A549 (cell line): ENCODE measurements around the gene NIM1K. TPM values are rescaled to one million over a fixed set of nuclear protein-coding genes. Genes with fewer than 3 reads are reported as not detected.

Source experiments
- ATAC-seq, 2 experiments: fragments of 200-7000 bp in 1 of 2; fragments of >200 bp in 1 of 2; cut with Nextera tagmentation in 1 of 2; cut with Tn5 transposase in 1 of 2; 3 replicates each; pipeline versions ENCODE4 v1.8.0 to v1.9.1; 2018 to 2020; ENCODE audit warnings: mild to moderate bottlenecking in 1 of 2, moderate library complexity in 1 of 2
- CTCF ChIA-PET: fragments of 300-600 bp; sonication (Branson Sonifier 250); formaldehyde crosslinking; extraction: SDS; loops from one replicate; lab custom pipeline; 2021; ENCODE audit warnings: antibody characterized with exemption, inconsistent platforms; lab: Yijun Ruan, JAX
- POLR2A ChIA-PET: fragments of 350-600 bp; formaldehyde crosslinking; extraction: SDS; loops from one replicate; lab custom pipeline; 2021; ENCODE audit warnings: antibody characterized with exemption, inconsistent platforms; lab: Yijun Ruan, JAX
- DNase-seq, 2 experiments: peaks; one replicate each; pipeline versions ENCODE4 v3.0.0 to v3.0.0-alpha.2; 2011 to 2016; ENCODE audit warnings: low read depth in 1 of 2, low spot score in 1 of 2
- FAIRE-seq: peaks from 2 replicates; lab custom pipeline; 2011; peaks lifted over from hg19 to GRCh38; lab: Jason Lieb, UNC
- H3K27ac ChIP-seq, 2 experiments: fragments of >200 bp; sonication (Bioruptor Twin); formaldehyde crosslinking; 3 replicates each; pipeline ENCODE4 v1.5.1; 2016 to 2017
- H3K4me1 ChIP-seq: fragments of >200 bp; sonication (Bioruptor Twin); formaldehyde crosslinking; 3 replicates; pipeline ENCODE4 v1.6.1; 2016
- H3K4me2 ChIP-seq: fragments of >200 bp; sonication (Bioruptor Twin); formaldehyde crosslinking; 3 replicates; pipeline ENCODE4 v1.6.1; 2016
- H3K4me3 ChIP-seq: fragments of >200 bp; sonication (Bioruptor Twin); formaldehyde crosslinking; 3 replicates; pipeline ENCODE4 v1.5.1; 2016
- H3K9me3 ChIP-seq: fragments of >200 bp; sonication (Bioruptor Twin); formaldehyde crosslinking; 3 replicates; pipeline ENCODE4 v1.6.1; 2016
- ATOH8 ChIP-seq: fragments of 250-450 bp; sonication (Bioruptor Pico); IDR thresholded peaks from 2 replicates; pipeline ENCODE4 v1.5.0; 2020; ENCODE audit warnings: low read depth, mild to moderate bottlenecking, moderate library complexity
- BCL3 ChIP-seq: fragments of >200 bp; sonication (Bioruptor Twin); formaldehyde crosslinking; IDR thresholded peaks from 3 replicates; pipeline ENCODE4 v1.6.1; 2016
- BHLHE40 ChIP-seq: IDR thresholded peaks from 2 replicates; pipeline ENCODE4 v1.6.1; 2012; ENCODE audit warnings: low read depth, low read length, inconsistent platforms
- CBX8 ChIP-seq: fragments of 200-600 bp; sonication (generic); IDR thresholded peaks from 2 replicates; pipeline ENCODE4 v1.6.1; 2016
- CEBPB ChIP-seq, 2 experiments: fragments of >200 bp in 1 of 2; sonication (Bioruptor Twin) in 1 of 2; formaldehyde crosslinking in 1 of 2; IDR thresholded peaks; 2 replicates each; pipeline ENCODE4 v1.6.1; 2012 to 2016
- E2F6 ChIP-seq: IDR thresholded peaks from 2 replicates; pipeline ENCODE4 v1.6.1; 2012; ENCODE audit warnings: low read depth, borderline replicate concordance
- HMGXB4 ChIP-seq: fragments of 250-450 bp; sonication (Bioruptor Pico); IDR thresholded peaks from 2 replicates; pipeline ENCODE4 v1.5.0; 2021; ENCODE audit warnings: mild to moderate bottlenecking, moderate library complexity, borderline replicate concordance
- POLR2A ChIP-seq: IDR thresholded peaks from 2 replicates; pipeline ENCODE4 v1.6.1; 2012; ENCODE audit warnings: mild to moderate bottlenecking, low read length
- POLR2AphosphoS2 ChIP-seq: conservative IDR thresholded peaks from 2 replicates; pipeline ENCODE4 v1.6.1; 2012; ENCODE audit warnings: low read length, improper control_type of control experiment, inconsistent platforms
- RARB ChIP-seq: fragments of 250-450 bp; sonication (Bioruptor Pico); IDR thresholded peaks from 2 replicates; pipeline ENCODE4 v1.8.0; 2021; ENCODE audit warnings: mild to moderate bottlenecking, moderate library complexity
- TP53 ChIP-seq: fragments of 250-450 bp; sonication (Bioruptor Pico); IDR thresholded peaks from 2 replicates; pipeline ENCODE4 v1.5.0; 2021; ENCODE audit warnings: mild to moderate bottlenecking, moderate library complexity
- ZNF302 ChIP-seq: fragments of 250-450 bp; sonication (Bioruptor Pico); IDR thresholded peaks from 2 replicates; pipeline ENCODE4 v1.9.0; 2021; ENCODE audit warnings: inconsistent platforms, mild to moderate bottlenecking, moderate library complexity
- WGBS: methylation state at CpG from one replicate; pipeline ENCODE4 v1.1.6; 2017; ENCODE audit errors: missing lambda C conversion rate; 5-methylcytosine and 5-hydroxymethylcytosine counted together
- polyA plus RNA-seq, 4 experiments: library from polyadenylated mRNA; depleted of rRNA in 3 of 4; stranded (reverse); fragments of >200 nt; fragmentation: RNase III in 1 of 4; extraction: RNeasy Plus Mini Kit Qiagen cat#74134 plus additional on column Dnase treatment in 1 of 4; gene quantifications; 2 replicates in 3 of 4; 3 replicates in 1 of 4; pipeline ENCODE4 v1.2.3, GENCODE V29; 2011 to 2017
- TF ChIP-seq, protein P1 (sequence below): fragments of 450-650 bp; IDR thresholded peaks from 2 replicates; pipeline ENCODE4 v1.6.1; 2014; ENCODE audit warnings: antibody characterized with exemption
- TF ChIP-seq, protein P2 (sequence below): fragments of 200-600 bp; sonication (generic); IDR thresholded peaks from 2 replicates; pipeline ENCODE4 v1.6.1; 2016; ENCODE audit warnings: antibody characterized with exemption, mild to moderate bottlenecking, moderate library complexity

Gene NIM1K
- polyA plus RNA-seq, 2 of the 4 experiments (the other 2 are of a cell fraction) = 0.06 to 0.23 TPM

DNA sequence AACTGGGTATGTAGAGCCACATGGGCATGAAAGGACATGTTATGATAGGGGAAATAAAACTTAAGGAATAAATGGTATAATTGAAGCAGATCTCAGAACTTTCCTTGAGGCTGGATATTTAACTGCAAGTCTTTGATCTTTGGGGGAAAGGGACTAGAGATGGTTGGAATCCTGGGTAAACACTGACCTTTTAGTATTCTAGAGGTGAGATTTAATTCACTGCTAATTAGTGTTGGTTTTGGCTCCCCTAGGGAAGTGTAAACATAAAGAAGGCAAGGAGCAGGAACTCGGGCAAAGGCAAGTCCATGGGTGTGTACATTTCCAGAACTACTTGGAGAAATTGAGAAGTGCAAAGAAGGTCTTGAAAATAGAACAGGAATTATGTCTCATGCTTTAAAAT is 16.6 kb downstream of the NIM1K start:
- DNase-seq (no peak), ATAC-seq (no peak), FAIRE-seq (no peak)
- Histone ChIP-seq H3K27ac (no peak overlapping the region; a peak in 1 of 6 replicates), H3K4me2 (peak overlapping the region; percentile 25; the same call in 1 of the 3 replicates), H3K9me3 (no peaks in the 10 kb centered on the region), H3K4me3 (no peak overlapping the region), H3K4me1 (peaks cover 6% of the 10 kb centered on the region; the same call in 1 of the 3 replicates)
- ChIA-PET POLR2A (no interaction called here), CTCF (no interaction called here)
- WGBS = 9% methylated on average over 1 of the region's 1 CpG
- TF ChIP-seq TP53 = no peak
- TF ChIP-seq RARB = no peak
- TF ChIP-seq POLR2A = no peak
- no peak for TF ChIP-seq E2F6
- no peak for TF ChIP-seq HMGXB4
- TF ChIP-seq CBX8 = no peak
- TF ChIP-seq, protein P1, sequence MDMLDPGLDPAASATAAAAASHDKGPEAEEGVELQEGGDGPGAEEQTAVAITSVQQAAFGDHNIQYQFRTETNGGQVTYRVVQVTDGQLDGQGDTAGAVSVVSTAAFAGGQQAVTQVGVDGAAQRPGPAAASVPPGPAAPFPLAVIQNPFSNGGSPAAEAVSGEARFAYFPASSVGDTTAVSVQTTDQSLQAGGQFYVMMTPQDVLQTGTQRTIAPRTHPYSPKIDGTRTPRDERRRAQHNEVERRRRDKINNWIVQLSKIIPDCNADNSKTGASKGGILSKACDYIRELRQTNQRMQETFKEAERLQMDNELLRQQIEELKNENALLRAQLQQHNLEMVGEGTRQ = no peak
- no peak for TF ChIP-seq BHLHE40
- TF ChIP-seq ATOH8 (CRISPR knock-in tag) = no peak

DNA sequence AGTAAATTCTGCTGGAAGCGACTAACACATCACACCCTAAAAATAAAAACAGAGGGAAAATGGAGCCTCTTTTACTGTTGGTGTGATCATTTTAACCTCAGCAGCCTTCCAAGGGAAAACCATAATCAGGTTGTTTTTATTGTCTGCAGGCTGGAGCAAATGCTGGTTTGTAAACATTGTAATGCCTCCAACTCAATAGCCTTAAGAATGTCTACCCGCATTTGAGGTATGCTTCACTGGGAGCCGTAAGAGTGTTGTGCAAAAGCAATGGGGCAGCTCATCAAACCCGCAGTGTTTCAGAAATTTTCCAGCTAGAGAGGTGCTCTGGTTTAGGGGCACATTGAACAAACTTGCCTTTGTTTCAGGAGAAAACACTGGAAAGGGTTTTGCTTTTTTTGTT is 17.0 kb downstream of the NIM1K start:
- Histone ChIP-seq H3K4me3 (no peak overlapping the region), H3K9me3 (no peaks in the 10 kb centered on the region), H3K4me1 (peaks cover 6% of the 10 kb centered on the region; the same call in 1 of the 3 replicates), H3K4me2 (peak overlapping the region; percentile 25; the same call in 1 of the 3 replicates), H3K27ac (no peak overlapping the region; a peak in 1 of 6 replicates)
- POLR2A ChIA-PET = no interaction called here
- no peak for DNase-seq
- ATAC-seq = no peak
- WGBS = 69% methylated on average over 4 of the region's 4 CpGs
- no peak for FAIRE-seq
- TF ChIP-seq POLR2AphosphoS2 (no peak), CEBPB (IDR thresholded peaks at IDR 0.05) (no peak), RARB (no peak), ZNF302 (CRISPR knock-in tag) (no peak), CBX8 (no peak), ATOH8 (CRISPR knock-in tag) (no peak), BCL3 (no peak), POLR2A (no peak)
- TF ChIP-seq, protein P2, sequence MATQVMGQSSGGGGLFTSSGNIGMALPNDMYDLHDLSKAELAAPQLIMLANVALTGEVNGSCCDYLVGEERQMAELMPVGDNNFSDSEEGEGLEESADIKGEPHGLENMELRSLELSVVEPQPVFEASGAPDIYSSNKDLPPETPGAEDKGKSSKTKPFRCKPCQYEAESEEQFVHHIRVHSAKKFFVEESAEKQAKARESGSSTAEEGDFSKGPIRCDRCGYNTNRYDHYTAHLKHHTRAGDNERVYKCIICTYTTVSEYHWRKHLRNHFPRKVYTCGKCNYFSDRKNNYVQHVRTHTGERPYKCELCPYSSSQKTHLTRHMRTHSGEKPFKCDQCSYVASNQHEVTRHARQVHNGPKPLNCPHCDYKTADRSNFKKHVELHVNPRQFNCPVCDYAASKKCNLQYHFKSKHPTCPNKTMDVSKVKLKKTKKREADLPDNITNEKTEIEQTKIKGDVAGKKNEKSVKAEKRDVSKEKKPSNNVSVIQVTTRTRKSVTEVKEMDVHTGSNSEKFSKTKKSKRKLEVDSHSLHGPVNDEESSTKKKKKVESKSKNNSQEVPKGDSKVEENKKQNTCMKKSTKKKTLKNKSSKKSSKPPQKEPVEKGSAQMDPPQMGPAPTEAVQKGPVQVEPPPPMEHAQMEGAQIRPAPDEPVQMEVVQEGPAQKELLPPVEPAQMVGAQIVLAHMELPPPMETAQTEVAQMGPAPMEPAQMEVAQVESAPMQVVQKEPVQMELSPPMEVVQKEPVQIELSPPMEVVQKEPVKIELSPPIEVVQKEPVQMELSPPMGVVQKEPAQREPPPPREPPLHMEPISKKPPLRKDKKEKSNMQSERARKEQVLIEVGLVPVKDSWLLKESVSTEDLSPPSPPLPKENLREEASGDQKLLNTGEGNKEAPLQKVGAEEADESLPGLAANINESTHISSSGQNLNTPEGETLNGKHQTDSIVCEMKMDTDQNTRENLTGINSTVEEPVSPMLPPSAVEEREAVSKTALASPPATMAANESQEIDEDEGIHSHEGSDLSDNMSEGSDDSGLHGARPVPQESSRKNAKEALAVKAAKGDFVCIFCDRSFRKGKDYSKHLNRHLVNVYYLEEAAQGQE = no peak
- TF ChIP-seq, all 56 proteins: peak for 0
- CTCF ChIA-PET = interaction anchor here (1.0 kb wide), 1 partner anchor 11 kb away, joined by 4 read pairs; no protein-coding TSS in a partner anchor
